CD14-positive monocyte (primary cell): ENCODE measurements around the gene SLC38A10. TPM values are rescaled to one million over a fixed set of nuclear protein-coding genes. Genes with fewer than 3 reads are reported as not detected.
A peak's percentile ranks its signal among the peaks of the same experiment; 100 is the strongest.

Source experiments
- DNase-seq, 3 donors: peaks; one replicate each; pipeline ENCODE4 v3.0.0-alpha.2; 2011 to 2022
- H2AFZ ChIP-seq: 2 replicates; pipeline ENCODE4 v1.6.0; 2012; ENCODE audit warnings: mild to moderate bottlenecking, low read depth, low read length, inconsistent platforms; ENCODE audit not compliant: insufficient read depth, poor library complexity, severe bottlenecking
- H3K27ac ChIP-seq, 2 donors: 1 replicate in 1 of 2; 2 replicates in 1 of 2; pipeline ENCODE4 v1.5.1; 2012 to 2013; ENCODE audit warnings: low read length in 2 of 2, control low read depth in 1 of 2, inconsistent platforms in 1 of 2, low read depth in 1 of 2, mild to moderate bottlenecking in 1 of 2
- H3K27me3 ChIP-seq, 2 donors: one replicate each; pipeline versions ENCODE4 v1.6.0 to v1.6.1; 2011 to 2013; ENCODE audit warnings: low read length in 2 of 2; ENCODE audit not compliant: control insufficient read depth in 2 of 2, insufficient read depth in 2 of 2
- H3K36me3 ChIP-seq, 2 donors: replicated peaks in 1 of 2; 1 replicate in 1 of 2; 2 replicates in 1 of 2; pipeline versions ENCODE4 v1.5.1 to v1.6.1; 2012 to 2013; ENCODE audit warnings: low read length in 2 of 2, control low read depth in 1 of 2, inconsistent platforms in 1 of 2, mild to moderate bottlenecking in 1 of 2; ENCODE audit not compliant: insufficient read depth in 2 of 2, control insufficient read depth in 1 of 2
- H3K4me1 ChIP-seq, 2 donors: 1 replicate in 1 of 2; 2 replicates in 1 of 2; pipeline versions ENCODE4 v1.5.1 to v1.6.1; 2012 to 2013; ENCODE audit warnings: low read length in 2 of 2, control low read depth in 1 of 2, inconsistent platforms in 1 of 2, mild to moderate bottlenecking in 1 of 2, moderate library complexity in 1 of 2; ENCODE audit not compliant: insufficient read depth in 2 of 2, control insufficient read depth in 1 of 2
- H3K4me2 ChIP-seq: replicated peaks from 2 replicates; pipeline ENCODE3; 2012; ENCODE audit warnings: low read length, moderate library complexity, mild to moderate bottlenecking; ENCODE audit not compliant: poor library complexity, severe bottlenecking; ENCODE audit errors: extremely low read depth
- H3K4me3 ChIP-seq, 3 experiments: fragments of 200-600 bp in 1 of 3; sonication (generic) in 1 of 3; replicated peaks in 1 of 3; 1 replicate in 2 of 3; 2 replicates in 1 of 3; pipeline ENCODE4 v1.5.1; 2011 to 2013; ENCODE audit warnings: low read length in 3 of 3, mild to moderate bottlenecking in 3 of 3, control low read depth in 2 of 3, low read depth in 2 of 3, inconsistent platforms in 1 of 3, moderate library complexity in 1 of 3
- H3K79me2 ChIP-seq: 2 replicates; pipeline ENCODE4 v1.6.0; 2012; ENCODE audit warnings: mild to moderate bottlenecking, control low read depth, inconsistent platforms, low read length, moderate library complexity; ENCODE audit not compliant: insufficient read depth
- H3K9ac ChIP-seq: 2 replicates; pipeline ENCODE4 v1.6.0; 2017; ENCODE audit warnings: low read length, mild to moderate bottlenecking; ENCODE audit not compliant: insufficient read depth, poor library complexity, severe bottlenecking
- H3K9me3 ChIP-seq, 2 donors: replicated peaks in 1 of 2; 1 replicate in 1 of 2; 2 replicates in 1 of 2; pipeline versions ENCODE4 v1.5.1 to v1.6.1; 2012 to 2013; ENCODE audit warnings: low read length in 2 of 2, control low read depth in 1 of 2; ENCODE audit not compliant: control insufficient read depth in 1 of 2, insufficient read depth in 1 of 2
- H4K20me1 ChIP-seq: 2 replicates; pipeline ENCODE4 v1.6.0; 2012; ENCODE audit warnings: mild to moderate bottlenecking, low read length, control low read depth, moderate library complexity; ENCODE audit not compliant: insufficient read depth
- H3K27ac Mint-ChIP-seq, 7 donors: one replicate each; pipeline ENCODE4 v1.8.0; 2020; ENCODE audit warnings: mild to moderate bottlenecking in 7 of 7, mixed read lengths in 7 of 7, moderate library complexity in 6 of 7, inconsistent platforms in 2 of 7
- H3K27me3 Mint-ChIP-seq, 3 donors: one replicate each; pipeline ENCODE4 v1.8.0; 2021 to 2022; ENCODE audit warnings: low read depth in 3 of 3, mild to moderate bottlenecking in 3 of 3, mixed read lengths in 3 of 3, moderate library complexity in 3 of 3, inconsistent platforms in 1 of 3
- H3K36me3 Mint-ChIP-seq, 2 donors: one replicate each; pipeline ENCODE4 v1.8.0; 2020; ENCODE audit warnings: mixed read lengths in 2 of 2, inconsistent platforms in 1 of 2, mild to moderate bottlenecking in 1 of 2
- H3K4me1 Mint-ChIP-seq: one replicate; pipeline ENCODE4 v1.8.0; 2020; ENCODE audit warnings: mild to moderate bottlenecking, mixed read lengths
- H3K4me3 Mint-ChIP-seq, 2 donors: one replicate each; pipeline ENCODE4 v1.8.0; 2020; ENCODE audit warnings: mild to moderate bottlenecking in 2 of 2, mixed read lengths in 2 of 2, moderate library complexity in 1 of 2
- H3K9me3 Mint-ChIP-seq, 7 donors: one replicate each; pipeline ENCODE4 v1.8.0; 2020 to 2022; ENCODE audit warnings: mixed read lengths in 7 of 7, mild to moderate bottlenecking in 6 of 7, moderate library complexity in 6 of 7, inconsistent platforms in 2 of 7
- WGBS: methylation state at CpG from one replicate; pipeline ENCODE4 v1.1.5; 2013; ENCODE audit warnings: missing lambda C conversion rate; ENCODE audit not compliant: insufficient coverage; 5-methylcytosine and 5-hydroxymethylcytosine counted together
- intact Hi-C, 2 donors: fragments of 100-400 bp; cut with micrococcal nuclease; formaldehyde crosslinking; loops; one replicate each; pipeline versions ENCODE4 v1.15.0 to v1.15.1; 2023
- polyA plus RNA-seq, 3 donors: library from polyadenylated mRNA; depleted of rRNA in 1 of 3; unstranded in 2 of 3; stranded (reverse) in 1 of 3; fragments of 300-500 nt in 2 of 3; fragments of >200 nt in 1 of 3; fragmentation: Illumina TruSeq in 2 of 3; gene quantifications; 1 replicate in 2 of 3; 2 replicates in 1 of 3; pipeline ENCODE4 v1.2.3, GENCODE V29; 2012 to 2021
- TF ChIP-seq, protein P1 (sequence below): fragments of 200-600 bp; IDR thresholded peaks from one replicate; pipeline ENCODE4 v1.8.0; 2022; ENCODE audit warnings: antibody characterized with exemption, mild to moderate bottlenecking

Gene SLC38A10
- polyA plus RNA-seq, 3 donors: 50.8 to 76.1 (median 68.4) TPM

DNA sequence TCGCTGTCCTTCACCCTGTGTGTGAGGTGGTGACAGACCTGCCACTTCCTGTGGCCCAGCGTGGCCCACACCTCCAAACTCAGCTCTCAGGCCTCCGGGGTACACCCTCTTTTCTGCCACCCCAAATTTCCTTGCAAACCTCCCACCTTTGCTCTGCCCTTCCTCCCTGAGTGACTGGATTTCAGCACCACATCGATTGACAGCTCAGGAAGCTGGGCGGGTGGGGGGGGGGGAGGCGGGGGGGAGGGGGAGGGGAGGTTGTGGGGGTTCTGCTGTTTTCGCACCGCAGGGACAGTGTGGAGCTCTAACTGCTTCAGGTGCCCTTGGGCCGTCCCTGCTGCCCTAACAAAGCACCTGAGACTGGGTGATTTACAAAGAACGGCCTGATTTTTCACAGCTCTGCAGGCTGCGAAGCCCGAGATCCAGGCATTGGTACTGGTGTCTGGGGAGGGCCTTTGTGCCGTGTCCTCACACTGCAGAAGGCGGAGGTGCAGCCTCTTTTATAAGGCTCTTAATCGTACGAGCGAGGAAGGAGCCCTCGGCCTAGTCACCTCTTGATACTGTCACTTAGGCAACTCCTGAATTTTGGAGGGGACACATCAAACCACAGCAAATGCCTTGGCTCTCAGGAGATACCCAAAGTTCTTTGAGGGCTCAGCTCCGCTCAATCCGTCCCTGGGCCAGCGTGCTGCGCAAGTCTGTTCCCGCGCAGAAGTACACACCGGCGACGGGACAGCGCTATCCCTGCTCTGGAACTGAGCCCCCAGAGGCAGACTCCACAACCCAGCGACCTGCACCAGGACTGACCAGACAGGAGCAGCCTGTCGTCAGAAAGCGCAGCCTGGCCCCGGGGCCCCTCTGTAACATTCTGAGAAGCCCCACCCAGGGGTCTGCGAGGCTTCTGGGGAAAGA lies 52.4 kb downstream of the SLC38A10 start:
- no peaks in the 10 kb centered on the region for H3K9me3 ChIP-seq
- H3K4me3 ChIP-seq: no peak overlapping the region
- Mint-ChIP-seq H3K4me1 (peaks cover 28% of the 10 kb centered on the region), H3K4me3 (no peak overlapping the region), H3K36me3 (peaks cover 17 to 28% of the 10 kb centered on the region in 2 donors), H3K9me3 (peaks cover 0 to 2% (median 0%) of the 10 kb centered on the region in 7 donors), H3K27me3 (no peaks in the 10 kb centered on the region), H3K27ac (no peak overlapping the region)
- H3K79me2 ChIP-seq: peaks cover 30% of the 10 kb centered on the region
- H3K27ac ChIP-seq: no peak overlapping the region
- peaks cover 16 to 25% of the 10 kb centered on the region in 2 donors for H3K4me1 ChIP-seq
- peaks cover 54% of the 10 kb centered on the region for H4K20me1 ChIP-seq
- DNase-seq: no peak
- H2AFZ ChIP-seq: no peak overlapping the region
- 71% methylated on average over 27 of the region's 33 CpGs for WGBS
- H3K27me3 ChIP-seq: no peaks in the 10 kb centered on the region
- no peak overlapping the region for H3K9ac ChIP-seq
- intact Hi-C loops: no loop called here
- TF ChIP-seq, protein P1, sequence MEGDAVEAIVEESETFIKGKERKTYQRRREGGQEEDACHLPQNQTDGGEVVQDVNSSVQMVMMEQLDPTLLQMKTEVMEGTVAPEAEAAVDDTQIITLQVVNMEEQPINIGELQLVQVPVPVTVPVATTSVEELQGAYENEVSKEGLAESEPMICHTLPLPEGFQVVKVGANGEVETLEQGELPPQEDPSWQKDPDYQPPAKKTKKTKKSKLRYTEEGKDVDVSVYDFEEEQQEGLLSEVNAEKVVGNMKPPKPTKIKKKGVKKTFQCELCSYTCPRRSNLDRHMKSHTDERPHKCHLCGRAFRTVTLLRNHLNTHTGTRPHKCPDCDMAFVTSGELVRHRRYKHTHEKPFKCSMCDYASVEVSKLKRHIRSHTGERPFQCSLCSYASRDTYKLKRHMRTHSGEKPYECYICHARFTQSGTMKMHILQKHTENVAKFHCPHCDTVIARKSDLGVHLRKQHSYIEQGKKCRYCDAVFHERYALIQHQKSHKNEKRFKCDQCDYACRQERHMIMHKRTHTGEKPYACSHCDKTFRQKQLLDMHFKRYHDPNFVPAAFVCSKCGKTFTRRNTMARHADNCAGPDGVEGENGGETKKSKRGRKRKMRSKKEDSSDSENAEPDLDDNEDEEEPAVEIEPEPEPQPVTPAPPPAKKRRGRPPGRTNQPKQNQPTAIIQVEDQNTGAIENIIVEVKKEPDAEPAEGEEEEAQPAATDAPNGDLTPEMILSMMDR: no peak
- peaks cover 19 to 32% of the 10 kb centered on the region in 2 donors for H3K36me3 ChIP-seq
- H3K4me2 ChIP-seq: no peak overlapping the region

DNA sequence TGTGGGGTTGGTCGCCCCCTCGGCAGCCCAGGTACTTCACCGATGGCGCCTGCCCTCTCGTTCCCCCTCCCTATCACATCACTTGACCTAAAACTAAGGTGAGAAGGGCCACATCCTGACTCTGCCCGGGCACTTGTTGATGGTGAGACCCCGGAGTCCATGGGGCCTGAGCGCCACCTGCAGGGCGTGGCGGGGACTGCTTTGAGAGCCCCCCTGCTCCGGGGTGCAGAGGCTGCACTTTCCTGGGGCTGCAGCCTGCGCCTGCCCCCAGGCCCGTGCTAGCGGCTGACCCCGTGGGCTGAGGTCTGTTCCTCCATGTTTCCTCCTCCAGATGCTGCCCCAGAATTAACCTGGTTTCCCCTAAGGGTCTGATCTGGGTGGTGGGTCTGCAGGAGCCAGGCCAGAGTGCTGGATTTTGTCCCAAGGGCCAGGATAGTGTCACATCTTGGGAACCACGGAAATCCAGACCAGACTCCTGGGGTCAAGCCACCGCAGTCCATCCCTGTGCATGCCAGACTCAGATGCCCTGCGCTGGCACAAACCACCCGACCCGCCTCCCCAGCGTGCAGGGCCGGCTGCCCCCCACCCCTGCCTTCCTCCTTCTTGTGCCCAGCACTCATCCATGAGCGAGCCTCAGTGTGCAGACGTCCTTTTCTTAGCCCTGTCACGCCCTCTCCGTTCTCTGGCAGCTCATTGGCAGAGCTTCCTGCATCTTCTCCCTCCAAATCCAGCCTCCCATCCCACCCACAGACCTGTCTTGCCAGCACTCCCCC lies 53.3 kb downstream of the SLC38A10 start:
- Histone ChIP-seq H3K4me3 (no peak overlapping the region), H3K4me2 (no peak overlapping the region), H3K36me3 (peaks cover 14 to 26% of the 10 kb centered on the region in 2 donors), H2AFZ (no peak overlapping the region), H3K9me3 (no peaks in the 10 kb centered on the region), H3K79me2 (peaks cover 38% of the 10 kb centered on the region), H3K27me3 (no peaks in the 10 kb centered on the region), H3K27ac (no peak overlapping the region), H4K20me1 (peaks cover 54% of the 10 kb centered on the region), H3K4me1 (peaks cover 21 to 33% of the 10 kb centered on the region in 2 donors), H3K9ac (no peak overlapping the region)
- H3K9me3 Mint-ChIP-seq: peaks cover 0 to 2% (median 0%) of the 10 kb centered on the region in 7 donors
- TF ChIP-seq, protein P1: peak; percentile 85
- 50% methylated on average over 21 of the region's 26 CpGs for WGBS
- intact Hi-C loops: loop anchor here (1.0 to 2.0 kb wide), 2 partner anchors 99 to 100 kb away; no protein-coding TSS in a partner anchor
- no peak overlapping the region for H3K4me3 Mint-ChIP-seq
- H3K27me3 Mint-ChIP-seq: no peaks in the 10 kb centered on the region
- peak overlapping the region in 1 of 7 donors; percentile 43 for H3K27ac Mint-ChIP-seq
- peaks cover 34% of the 10 kb centered on the region for H3K4me1 Mint-ChIP-seq
- peaks cover 13 to 26% of the 10 kb centered on the region in 2 donors for H3K36me3 Mint-ChIP-seq
- peak; percentile 39 to 58 (median 40) for DNase-seq
